GM12872 (cell line): Measurements from ENCODE around the gene ASB14.
A peak's percentile ranks its signal among the peaks of the same experiment; 100 is the strongest.

ENCODE experiments used
- CTCF ChIP-seq: IDR thresholded peaks from 3 replicates; pipeline ENCODE4 v1.5.1; 2011; ENCODE audit warnings: low read depth, mild to moderate bottlenecking, low read length, moderate library complexity; ENCODE audit not compliant: insufficient read depth

The ASB14 gene

GRCh38 chr3:57292159-57292896, at the start of gene ASB14:
ASB14 (minus strand) TSS chr3:57292685; CDS start chr3:57292033, 652 bp downstream.
- no peak for TF ChIP-seq CTCF

GRCh38 chr3:57335283-57335938, 42.9 kb upstream of the ASB14 start:
- TF ChIP-seq CTCF: no peak

GRCh38 chr3:57331078-57331610, 38.7 kb upstream of the ASB14 start:
- peak; percentile 25; the same call in 2 of the 3 replicates for TF ChIP-seq CTCF

GRCh38 chr3:57314204-57314603, 21.7 kb upstream of the ASB14 start:
- TF ChIP-seq CTCF: no peak

- no peak for TF ChIP-seq CTCF
These were observed 17.4 kb upstream of the ASB14 start for GRCh38 chr3:57309769-57310360.

GRCh38 chr3:57298041-57298440, 5.6 kb upstream of the ASB14 start:
- no peak for TF ChIP-seq CTCF

GRCh38 chr3:57292897-57293526, 527 bp upstream of the ASB14 start:
- no peak for TF ChIP-seq CTCF
